Testis (tissue), 3 donors: ENCODE data around the gene NTM. TPM values are rescaled to one million over a fixed set of nuclear protein-coding genes. Genes with fewer than 3 reads are reported as not detected.

Source experiments
- DNase-seq: peaks from one replicate; pipeline ENCODE4 v3.0.0-alpha.2; 2019
- H3K27ac ChIP-seq, 2 donors: fragments of 200-600 bp; sonication (generic); one replicate each; pipeline ENCODE4 v1.5.1; 2019
- H3K27me3 ChIP-seq: fragments of 200-600 bp; sonication (generic); one replicate; pipeline ENCODE4 v1.5.1; 2019
- H3K36me3 ChIP-seq: fragments of 200-600 bp; sonication (generic); one replicate; pipeline ENCODE4 v1.5.1; 2017; ENCODE audit warnings: low read depth; ENCODE audit errors: missing control alignments
- H3K4me1 ChIP-seq: fragments of 200-600 bp; sonication (generic); one replicate; pipeline ENCODE4 v1.5.1; 2019
- H3K4me3 ChIP-seq, 2 donors: fragments of 200-600 bp; sonication (generic); one replicate each; pipeline ENCODE4 v1.5.1; 2017 to 2019
- H3K9me3 ChIP-seq: fragments of 200-600 bp; sonication (generic); one replicate; pipeline ENCODE4 v1.5.1; 2017
- POLR2A ChIP-seq: fragments of 450-650 bp; IDR thresholded peaks from one replicate; pipeline ENCODE4 v1.6.1; 2017; ENCODE audit warnings: antibody characterized with exemption, mild to moderate bottlenecking, moderate library complexity
- WGBS, 2 donors: methylation state at CpG; one replicate each; pipeline ENCODE4 v1.1.5; 2018; 5-methylcytosine and 5-hydroxymethylcytosine counted together
- intact Hi-C: fragments of 100-400 bp; cut with DNase I; formaldehyde crosslinking; loops from one replicate; pipeline ENCODE4 v1.15.1; 2023; ENCODE audit warnings: low total_unique reads
- polyA plus RNA-seq: library from polyadenylated mRNA; stranded (reverse); fragments of 350-450 nt; fragmentation: Illumina TruSeq; extraction: RNeasy Lipid Tissue Mini Kit (QIAGEN cat#74804); gene quantifications from one replicate; pipeline ENCODE4 v1.2.3, GENCODE V29; 2014; ENCODE audit warnings: low read depth, low replicate concordance; ENCODE audit not compliant: insufficient read depth
- total RNA-seq, 2 donors: library from RNA; depleted of rRNA; stranded (reverse); fragments of >200 nt; gene quantifications; one replicate each; pipeline ENCODE4 v1.2.3, GENCODE V29; 2016
- TF ChIP-seq, protein P1 (sequence below), 3 experiments: fragments of 450-650 bp in 2 of 3; fragments of 200-600 bp in 1 of 3; sonication (generic) in 1 of 3; IDR thresholded peaks; one replicate each; pipeline ENCODE4 v1.5.1; 2016 to 2019; ENCODE audit warnings: antibody characterized with exemption in 3 of 3, mild to moderate bottlenecking in 2 of 3, moderate library complexity in 1 of 3

The NTM gene
- total and polyA plus RNA-seq, 3 donors from 2014 or later: 1.7 to 4.5 (median 1.8) TPM

DNA sequence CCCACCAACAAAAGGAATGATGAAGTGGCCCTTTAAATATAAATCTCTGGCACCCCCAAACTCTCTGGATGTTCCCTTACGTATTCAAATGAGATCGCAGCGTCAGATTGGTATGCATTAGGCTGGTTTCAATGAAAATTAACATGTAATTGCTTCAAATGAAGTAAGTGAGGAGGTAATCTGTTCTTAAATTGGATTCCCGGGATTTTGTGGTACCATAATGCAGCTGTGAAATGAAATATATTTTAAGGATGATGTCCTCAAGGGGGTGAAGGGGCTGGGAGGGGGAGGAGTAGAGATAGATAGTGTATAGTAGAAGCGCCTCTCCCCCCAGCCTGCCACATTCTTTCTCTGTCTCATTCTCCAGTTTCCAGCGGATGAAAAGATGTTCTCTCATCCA, 748.2 kb downstream of the NTM start:
- H3K27ac ChIP-seq: no peak overlapping the region
- intact Hi-C loops: no loop called here
- H3K36me3 ChIP-seq: no peaks in the 10 kb centered on the region
- no peak for TF ChIP-seq POLR2A
- TF ChIP-seq, protein P1, sequence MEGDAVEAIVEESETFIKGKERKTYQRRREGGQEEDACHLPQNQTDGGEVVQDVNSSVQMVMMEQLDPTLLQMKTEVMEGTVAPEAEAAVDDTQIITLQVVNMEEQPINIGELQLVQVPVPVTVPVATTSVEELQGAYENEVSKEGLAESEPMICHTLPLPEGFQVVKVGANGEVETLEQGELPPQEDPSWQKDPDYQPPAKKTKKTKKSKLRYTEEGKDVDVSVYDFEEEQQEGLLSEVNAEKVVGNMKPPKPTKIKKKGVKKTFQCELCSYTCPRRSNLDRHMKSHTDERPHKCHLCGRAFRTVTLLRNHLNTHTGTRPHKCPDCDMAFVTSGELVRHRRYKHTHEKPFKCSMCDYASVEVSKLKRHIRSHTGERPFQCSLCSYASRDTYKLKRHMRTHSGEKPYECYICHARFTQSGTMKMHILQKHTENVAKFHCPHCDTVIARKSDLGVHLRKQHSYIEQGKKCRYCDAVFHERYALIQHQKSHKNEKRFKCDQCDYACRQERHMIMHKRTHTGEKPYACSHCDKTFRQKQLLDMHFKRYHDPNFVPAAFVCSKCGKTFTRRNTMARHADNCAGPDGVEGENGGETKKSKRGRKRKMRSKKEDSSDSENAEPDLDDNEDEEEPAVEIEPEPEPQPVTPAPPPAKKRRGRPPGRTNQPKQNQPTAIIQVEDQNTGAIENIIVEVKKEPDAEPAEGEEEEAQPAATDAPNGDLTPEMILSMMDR (IDR thresholded peaks at IDR 0.05): no peak
- DNase-seq: no peak
- H3K4me3 ChIP-seq: no peak overlapping the region
- no peaks in the 10 kb centered on the region for H3K4me1 ChIP-seq
- no peaks in the 10 kb centered on the region for H3K9me3 ChIP-seq
- H3K27me3 ChIP-seq: no peaks in the 10 kb centered on the region
- 75 to 79% methylated on average over 6 of the region's 6 CpGs for whole genome bisulfite sequencing, 2 donors

DNA sequence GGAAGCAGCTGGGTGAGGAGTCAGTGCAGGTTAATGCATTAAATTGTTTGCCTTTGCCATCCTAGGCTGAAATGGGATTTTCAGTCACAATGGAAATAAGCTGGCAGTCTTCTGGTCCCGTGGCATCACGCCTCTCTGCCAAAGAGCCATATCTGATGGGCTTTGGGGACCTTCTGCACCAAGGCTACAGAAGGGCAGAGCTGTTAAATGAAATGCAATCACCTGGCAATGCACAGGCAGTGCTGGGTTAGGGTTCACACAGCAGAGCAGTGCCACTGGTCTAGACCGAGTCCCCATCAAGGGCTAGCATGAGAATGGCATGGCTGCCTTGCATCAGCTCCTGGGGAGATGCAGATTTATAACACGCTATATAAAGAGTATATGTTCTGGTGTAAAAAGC, 749.2 kb downstream of the NTM start:
- intact Hi-C loops: no loop called here
- TF ChIP-seq, protein P1 (IDR thresholded peaks at IDR 0.05): no peak
- no peak for TF ChIP-seq POLR2A
- Histone ChIP-seq H3K4me3 (no peak overlapping the region), H3K4me1 (no peaks in the 10 kb centered on the region), H3K27ac (no peak overlapping the region), H3K27me3 (no peaks in the 10 kb centered on the region), H3K36me3 (no peaks in the 10 kb centered on the region), H3K9me3 (no peaks in the 10 kb centered on the region)
- WGBS, 2 donors: 90 to 91% methylated on average over 4 of the region's 4 CpGs
- no peak for DNase-seq

DNA sequence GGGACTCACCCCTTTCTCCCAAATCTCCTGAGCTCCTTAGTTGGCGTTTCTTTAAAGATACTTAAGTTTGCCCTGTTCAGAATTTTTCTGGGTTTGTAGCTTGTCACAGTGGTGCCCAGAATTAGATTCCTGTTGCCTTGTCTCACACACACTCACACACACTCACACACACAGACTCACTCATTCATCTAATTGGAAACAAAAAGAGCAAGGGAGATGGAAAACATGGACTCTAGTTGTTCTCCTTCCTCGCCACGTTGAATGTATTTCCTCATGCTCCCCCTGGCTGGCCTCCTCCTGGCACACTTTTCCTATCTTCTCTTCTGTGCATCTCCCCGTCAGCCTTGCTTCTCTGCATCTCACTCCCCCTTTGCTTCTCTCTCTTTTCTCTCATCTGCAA, 752.3 kb downstream of the NTM start:
- Histone ChIP-seq H3K27ac (no peak overlapping the region), H3K36me3 (no peaks in the 10 kb centered on the region), H3K4me3 (no peak overlapping the region), H3K27me3 (no peaks in the 10 kb centered on the region), H3K4me1 (peaks cover 9% of the 10 kb centered on the region), H3K9me3 (no peaks in the 10 kb centered on the region)
- WGBS, 2 donors: 61 to 74% methylated on average over 4 of the region's 4 CpGs
- TF ChIP-seq, protein P1 (IDR thresholded peaks at IDR 0.05): no peak
- no peak for TF ChIP-seq POLR2A
- no peak for DNase-seq
- intact Hi-C loops: no loop called here

DNA sequence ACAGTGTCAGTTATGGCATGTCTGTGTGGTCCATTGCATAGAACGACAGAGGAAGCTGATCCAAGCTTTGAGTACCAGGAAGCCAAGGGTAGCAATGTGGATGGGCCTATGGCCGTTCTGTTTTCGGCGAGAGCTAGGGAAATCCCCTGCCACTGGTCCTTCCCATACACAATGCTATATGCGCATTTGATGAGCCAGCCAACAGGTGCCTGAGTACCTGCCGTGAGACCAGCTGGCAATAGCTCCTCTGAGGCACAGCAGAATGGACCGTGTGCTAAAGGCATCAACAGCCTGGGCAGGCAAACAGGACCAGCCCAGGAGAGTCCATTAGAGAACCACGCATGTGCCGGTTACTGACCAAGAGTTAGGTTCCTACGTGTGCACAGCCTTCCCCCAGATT, 753.0 kb downstream of the NTM start:
- intact Hi-C loops: no loop called here
- TF ChIP-seq POLR2A: no peak
- TF ChIP-seq, protein P1 (IDR thresholded peaks at IDR 0.05): no peak
- peaks cover 9% of the 10 kb centered on the region for H3K4me1 ChIP-seq
- DNase-seq: no peak
- H3K27ac ChIP-seq: no peak overlapping the region
- H3K36me3 ChIP-seq: no peaks in the 10 kb centered on the region
- no peak overlapping the region for H3K4me3 ChIP-seq
- H3K27me3 ChIP-seq: no peaks in the 10 kb centered on the region
- H3K9me3 ChIP-seq: no peaks in the 10 kb centered on the region
- 57 to 72% methylated on average over 10 of the region's 10 CpGs for WGBS, 2 donors
